Liver (tissue), 3 donors: ENCODE measurements around the gene TOP3A.
"Not testable (repeated sequence)": the region's sequence is repeated elsewhere in the genome, so short reads cannot be mapped to it uniquely, and the experiment has no call there.

Source experiments
- EGR1 ChIP-seq, 2 donors: IDR thresholded peaks; 2 replicates each; pipeline ENCODE4 v1.6.1; 2016 to 2018; ENCODE audit warnings: antibody characterized with exemption in 2 of 2, low read depth in 2 of 2
- NR2F2 ChIP-seq: IDR thresholded peaks from 2 replicates; pipeline ENCODE4 v1.6.1; 2016; ENCODE audit warnings: antibody characterized with exemption
- RAD21 ChIP-seq, 2 donors: IDR thresholded peaks; 2 replicates each; pipeline ENCODE4 v1.6.1; 2016; ENCODE audit warnings: antibody characterized with exemption in 2 of 2, mild to moderate bottlenecking in 2 of 2
- REST ChIP-seq: IDR thresholded peaks from 2 replicates; pipeline ENCODE4 v1.6.1; 2016; ENCODE audit warnings: antibody characterized with exemption, mild to moderate bottlenecking
- RXRA ChIP-seq, 2 donors: IDR thresholded peaks; 2 replicates each; pipeline ENCODE4 v1.6.1; 2017 to 2018; ENCODE audit warnings: antibody characterized with exemption in 2 of 2, mild to moderate bottlenecking in 1 of 2
- SP1 ChIP-seq: IDR thresholded peaks from 2 replicates; pipeline ENCODE4 v1.6.1; 2018; ENCODE audit warnings: antibody characterized with exemption, mild to moderate bottlenecking
- YY1 ChIP-seq: IDR thresholded peaks from 2 replicates; pipeline ENCODE4 v1.6.1; 2016; ENCODE audit warnings: antibody characterized with exemption, mild to moderate bottlenecking
- ZBTB33 ChIP-seq: IDR thresholded peaks from 2 replicates; pipeline ENCODE4 v1.6.1; 2016; ENCODE audit warnings: antibody characterized with exemption
- TF ChIP-seq, protein P1 (sequence below): IDR thresholded peaks from 2 replicates; pipeline ENCODE4 v1.6.1; 2016; ENCODE audit warnings: antibody characterized with exemption
- TF ChIP-seq, protein P2 (sequence below): fragments of 150-350 bp; IDR thresholded peaks from 2 replicates; pipeline ENCODE4 v1.5.1; 2017; ENCODE audit warnings: improper control_type of control experiment, low read depth, low read length; ENCODE audit not compliant: missing input control
- donor health status: healthy.
- donor health status: healthy.

GRCh38 chr17:18303206-18303605 lies 11.6 kb downstream of the TOP3A start:
- TF ChIP-seq, protein P1, sequence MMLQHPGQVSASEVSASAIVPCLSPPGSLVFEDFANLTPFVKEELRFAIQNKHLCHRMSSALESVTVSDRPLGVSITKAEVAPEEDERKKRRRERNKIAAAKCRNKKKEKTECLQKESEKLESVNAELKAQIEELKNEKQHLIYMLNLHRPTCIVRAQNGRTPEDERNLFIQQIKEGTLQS, result not testable (repeated sequence)
- not testable (repeated sequence) for TF ChIP-seq EGR1 (IDR thresholded peaks at IDR 0.05; ENCODE audit: low read depth in 2 of 2); REST; ZBTB33; RAD21 (IDR thresholded peaks at IDR 0.05); RXRA (IDR thresholded peaks at IDR 0.05); SP1; YY1; NR2F2
- TF ChIP-seq, protein P2, sequence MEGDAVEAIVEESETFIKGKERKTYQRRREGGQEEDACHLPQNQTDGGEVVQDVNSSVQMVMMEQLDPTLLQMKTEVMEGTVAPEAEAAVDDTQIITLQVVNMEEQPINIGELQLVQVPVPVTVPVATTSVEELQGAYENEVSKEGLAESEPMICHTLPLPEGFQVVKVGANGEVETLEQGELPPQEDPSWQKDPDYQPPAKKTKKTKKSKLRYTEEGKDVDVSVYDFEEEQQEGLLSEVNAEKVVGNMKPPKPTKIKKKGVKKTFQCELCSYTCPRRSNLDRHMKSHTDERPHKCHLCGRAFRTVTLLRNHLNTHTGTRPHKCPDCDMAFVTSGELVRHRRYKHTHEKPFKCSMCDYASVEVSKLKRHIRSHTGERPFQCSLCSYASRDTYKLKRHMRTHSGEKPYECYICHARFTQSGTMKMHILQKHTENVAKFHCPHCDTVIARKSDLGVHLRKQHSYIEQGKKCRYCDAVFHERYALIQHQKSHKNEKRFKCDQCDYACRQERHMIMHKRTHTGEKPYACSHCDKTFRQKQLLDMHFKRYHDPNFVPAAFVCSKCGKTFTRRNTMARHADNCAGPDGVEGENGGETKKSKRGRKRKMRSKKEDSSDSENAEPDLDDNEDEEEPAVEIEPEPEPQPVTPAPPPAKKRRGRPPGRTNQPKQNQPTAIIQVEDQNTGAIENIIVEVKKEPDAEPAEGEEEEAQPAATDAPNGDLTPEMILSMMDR, result not testable (repeated sequence)
